HepG2 (cell line): ENCODE measurements around the gene HDLBP.

Experiments
- ASH2L ChIP-seq: fragments of 300-600, 200-600 bp; sonication (generic); IDR thresholded peaks from 2 replicates; pipeline ENCODE4 v1.7.0; 2017; ENCODE audit warnings: low read depth, mild to moderate bottlenecking, moderate library complexity, mixed read lengths, low read length; ENCODE audit not compliant: insufficient read length
- KLF15 ChIP-seq: sonication (generic); formaldehyde crosslinking; IDR thresholded peaks from 2 replicates; pipeline ENCODE4 v1.8.1; 2023; ENCODE audit warnings: borderline replicate concordance, mild to moderate bottlenecking, inconsistent platforms, missing genetic modification reagents, mixed read lengths
- MZF1 ChIP-seq: sonication (generic); formaldehyde crosslinking; IDR thresholded peaks from 2 replicates; pipeline ENCODE4 v1.8.1; 2023; ENCODE audit warnings: mild to moderate bottlenecking, missing genetic modification reagents, borderline replicate concordance
- NR2C2 ChIP-seq: sonication (generic); formaldehyde crosslinking; IDR thresholded peaks from 2 replicates; pipeline ENCODE4 v1.4.0; 2020; ENCODE audit warnings: missing genetic modification reagents, mild to moderate bottlenecking, moderate library complexity, borderline replicate concordance
- SIN3A ChIP-seq: IDR thresholded peaks from 2 replicates; pipeline ENCODE4 v1.6.1; 2011; ENCODE audit warnings: low read depth, mild to moderate bottlenecking, control low read depth, low read length, borderline replicate concordance
- SRF ChIP-seq: IDR thresholded peaks from 2 replicates; pipeline ENCODE4 v1.6.1; 2011; ENCODE audit warnings: mild to moderate bottlenecking, low read depth, low read length, moderate library complexity
- ZNF780A ChIP-seq: sonication (generic); formaldehyde crosslinking; IDR thresholded peaks from 2 replicates; pipeline ENCODE4 v1.8.0; 2022; ENCODE audit warnings: mild to moderate bottlenecking, missing genetic modification reagents, moderate library complexity
- ZSCAN22 ChIP-seq: sonication (generic); formaldehyde crosslinking; IDR thresholded peaks from 2 replicates; pipeline ENCODE4 v1.4.0; 2020; ENCODE audit warnings: mild to moderate bottlenecking, missing genetic modification reagents
- TF ChIP-seq, protein P1 (sequence below), 2 experiments: sonication (generic) in 1 of 2; formaldehyde crosslinking in 1 of 2; IDR thresholded peaks; 2 replicates each; pipeline versions ENCODE4 v1.5.1 to v1.6.1; 2011 to 2020; ENCODE audit warnings: borderline replicate concordance in 1 of 2, low read depth in 1 of 2, low read length in 1 of 2, mild to moderate bottlenecking in 1 of 2, missing genetic modification reagents in 1 of 2, moderate library complexity in 1 of 2
- TF ChIP-seq, protein P2 (sequence below): sonication (generic); formaldehyde crosslinking; IDR thresholded peaks from 2 replicates; pipeline ENCODE4 v1.5.0; 2020; ENCODE audit warnings: mild to moderate bottlenecking, missing genetic modification reagents, moderate library complexity

DNA sequence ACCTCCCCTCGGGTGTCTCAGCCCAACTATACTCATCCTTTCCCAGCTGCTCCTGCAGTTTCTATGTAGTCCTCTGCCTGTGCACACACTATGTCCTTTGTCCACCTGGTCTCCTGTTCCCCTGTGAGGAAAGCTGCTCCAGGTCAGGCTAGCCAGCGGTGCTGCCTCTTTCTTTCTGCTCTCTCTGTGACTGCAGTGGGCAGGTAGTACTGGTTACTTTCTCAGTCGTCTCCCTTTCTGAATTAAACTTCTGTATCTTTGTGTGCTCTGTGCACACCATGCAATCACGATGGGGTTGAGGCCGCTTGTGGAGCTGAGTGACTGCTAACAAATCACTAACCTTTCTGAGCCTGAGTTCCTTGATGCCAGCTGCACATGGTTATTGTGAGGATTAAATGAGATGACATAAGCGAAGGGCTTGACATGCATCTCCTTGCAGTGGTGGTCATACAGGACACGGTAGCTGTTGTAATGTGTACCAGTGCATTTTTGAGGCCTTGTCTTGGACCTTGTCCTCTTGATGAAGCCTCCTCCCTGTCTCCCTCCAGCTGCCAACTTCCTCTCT, 44.1 kb upstream of the HDLBP start:
- no peak for TF ChIP-seq SIN3A
- TF ChIP-seq, protein P1, sequence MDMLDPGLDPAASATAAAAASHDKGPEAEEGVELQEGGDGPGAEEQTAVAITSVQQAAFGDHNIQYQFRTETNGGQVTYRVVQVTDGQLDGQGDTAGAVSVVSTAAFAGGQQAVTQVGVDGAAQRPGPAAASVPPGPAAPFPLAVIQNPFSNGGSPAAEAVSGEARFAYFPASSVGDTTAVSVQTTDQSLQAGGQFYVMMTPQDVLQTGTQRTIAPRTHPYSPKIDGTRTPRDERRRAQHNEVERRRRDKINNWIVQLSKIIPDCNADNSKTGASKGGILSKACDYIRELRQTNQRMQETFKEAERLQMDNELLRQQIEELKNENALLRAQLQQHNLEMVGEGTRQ (IDR thresholded peaks at IDR 0.05; ENCODE audit: low read depth, low read length) = no peak
- TF ChIP-seq, protein P1 (CRISPR knock-in tag; IDR thresholded peaks at IDR 0.05; ENCODE audit: borderline replicate concordance) = no peak
- TF ChIP-seq ASH2L = peak; percentile 50
- no peak for TF ChIP-seq NR2C2 (CRISPR knock-in tag)
- no peak for TF ChIP-seq SRF
- TF ChIP-seq MZF1 (CRISPR knock-in tag) = no peak
- TF ChIP-seq, protein P2, sequence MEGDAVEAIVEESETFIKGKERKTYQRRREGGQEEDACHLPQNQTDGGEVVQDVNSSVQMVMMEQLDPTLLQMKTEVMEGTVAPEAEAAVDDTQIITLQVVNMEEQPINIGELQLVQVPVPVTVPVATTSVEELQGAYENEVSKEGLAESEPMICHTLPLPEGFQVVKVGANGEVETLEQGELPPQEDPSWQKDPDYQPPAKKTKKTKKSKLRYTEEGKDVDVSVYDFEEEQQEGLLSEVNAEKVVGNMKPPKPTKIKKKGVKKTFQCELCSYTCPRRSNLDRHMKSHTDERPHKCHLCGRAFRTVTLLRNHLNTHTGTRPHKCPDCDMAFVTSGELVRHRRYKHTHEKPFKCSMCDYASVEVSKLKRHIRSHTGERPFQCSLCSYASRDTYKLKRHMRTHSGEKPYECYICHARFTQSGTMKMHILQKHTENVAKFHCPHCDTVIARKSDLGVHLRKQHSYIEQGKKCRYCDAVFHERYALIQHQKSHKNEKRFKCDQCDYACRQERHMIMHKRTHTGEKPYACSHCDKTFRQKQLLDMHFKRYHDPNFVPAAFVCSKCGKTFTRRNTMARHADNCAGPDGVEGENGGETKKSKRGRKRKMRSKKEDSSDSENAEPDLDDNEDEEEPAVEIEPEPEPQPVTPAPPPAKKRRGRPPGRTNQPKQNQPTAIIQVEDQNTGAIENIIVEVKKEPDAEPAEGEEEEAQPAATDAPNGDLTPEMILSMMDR (CRISPR knock-in tag) = 0 out of 2 replicates have a peak, but pooled peaks have one; percentile 23
- no peak for TF ChIP-seq KLF15
- 0 out of 2 replicates have a peak, but pooled peaks have one; percentile 47 for TF ChIP-seq ZSCAN22 (CRISPR knock-in tag)
- no peak for TF ChIP-seq ZNF780A (CRISPR knock-in tag)
